NB4 (cell line): ENCODE measurements around the gene TMEM151A.
A peak's percentile ranks its signal among the peaks of the same experiment; 100 is the strongest.
"Not testable (repeated sequence)": the region's sequence is repeated elsewhere in the genome, so short reads cannot be mapped to it uniquely, and the experiment has no call there.

Experiments
- DNase-seq: peaks from one replicate; pipeline ENCODE4 v3.0.0; 2010; ENCODE audit warnings: low read depth
- H3K4me3 ChIP-seq: one replicate; pipeline ENCODE4 v1.5.1; 2011; ENCODE audit warnings: mild to moderate bottlenecking, low read depth, low read length, moderate library complexity
- MYC ChIP-seq: IDR thresholded peaks from 2 replicates; pipeline ENCODE4 v1.6.1; 2011; ENCODE audit warnings: low read depth, low read length
- POLR2A ChIP-seq: IDR thresholded peaks from 2 replicates; pipeline ENCODE4 v1.6.1; 2011; ENCODE audit warnings: mild to moderate bottlenecking; ENCODE audit not compliant: insufficient read length; ENCODE audit errors: extremely low read depth
- TF ChIP-seq, protein P1 (sequence below): IDR thresholded peaks from 2 replicates; pipeline ENCODE4 v1.6.1; 2011; ENCODE audit warnings: low read depth, low read length
- TF ChIP-seq, protein P2 (sequence below): IDR thresholded peaks from one replicate; pipeline ENCODE4 v1.5.1; 2012; ENCODE audit warnings: low read depth, low read length

The TMEM151A gene

DNA sequence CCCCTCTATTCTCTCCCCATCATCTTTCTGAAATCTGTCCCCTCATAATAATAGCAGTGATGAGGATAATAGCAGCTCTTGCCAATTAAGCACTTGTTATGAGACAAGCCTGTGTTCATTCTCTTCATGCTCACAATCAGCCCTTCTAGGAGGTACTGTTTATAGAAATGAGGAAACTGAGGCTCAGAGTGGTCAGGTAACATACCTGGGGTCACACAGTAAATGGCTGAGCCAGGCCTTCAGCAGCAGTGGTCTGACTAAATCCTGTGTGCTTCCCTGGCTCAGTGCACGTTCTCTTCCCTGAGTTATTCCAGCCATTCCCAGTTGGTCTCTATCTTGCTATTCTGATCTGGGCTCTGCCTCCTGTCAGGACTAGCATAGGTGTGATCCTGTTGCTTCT, 17.5 kb upstream of the TMEM151A start:
- no peak for TF ChIP-seq MYC
- no peak for TF ChIP-seq POLR2A
- TF ChIP-seq, protein P1, sequence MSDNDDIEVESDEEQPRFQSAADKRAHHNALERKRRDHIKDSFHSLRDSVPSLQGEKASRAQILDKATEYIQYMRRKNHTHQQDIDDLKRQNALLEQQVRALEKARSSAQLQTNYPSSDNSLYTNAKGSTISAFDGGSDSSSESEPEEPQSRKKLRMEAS = no peak
- TF ChIP-seq, protein P2, sequence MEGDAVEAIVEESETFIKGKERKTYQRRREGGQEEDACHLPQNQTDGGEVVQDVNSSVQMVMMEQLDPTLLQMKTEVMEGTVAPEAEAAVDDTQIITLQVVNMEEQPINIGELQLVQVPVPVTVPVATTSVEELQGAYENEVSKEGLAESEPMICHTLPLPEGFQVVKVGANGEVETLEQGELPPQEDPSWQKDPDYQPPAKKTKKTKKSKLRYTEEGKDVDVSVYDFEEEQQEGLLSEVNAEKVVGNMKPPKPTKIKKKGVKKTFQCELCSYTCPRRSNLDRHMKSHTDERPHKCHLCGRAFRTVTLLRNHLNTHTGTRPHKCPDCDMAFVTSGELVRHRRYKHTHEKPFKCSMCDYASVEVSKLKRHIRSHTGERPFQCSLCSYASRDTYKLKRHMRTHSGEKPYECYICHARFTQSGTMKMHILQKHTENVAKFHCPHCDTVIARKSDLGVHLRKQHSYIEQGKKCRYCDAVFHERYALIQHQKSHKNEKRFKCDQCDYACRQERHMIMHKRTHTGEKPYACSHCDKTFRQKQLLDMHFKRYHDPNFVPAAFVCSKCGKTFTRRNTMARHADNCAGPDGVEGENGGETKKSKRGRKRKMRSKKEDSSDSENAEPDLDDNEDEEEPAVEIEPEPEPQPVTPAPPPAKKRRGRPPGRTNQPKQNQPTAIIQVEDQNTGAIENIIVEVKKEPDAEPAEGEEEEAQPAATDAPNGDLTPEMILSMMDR = no peak
- no peak overlapping the region for H3K4me3 ChIP-seq
- no peak for DNase-seq

DNA sequence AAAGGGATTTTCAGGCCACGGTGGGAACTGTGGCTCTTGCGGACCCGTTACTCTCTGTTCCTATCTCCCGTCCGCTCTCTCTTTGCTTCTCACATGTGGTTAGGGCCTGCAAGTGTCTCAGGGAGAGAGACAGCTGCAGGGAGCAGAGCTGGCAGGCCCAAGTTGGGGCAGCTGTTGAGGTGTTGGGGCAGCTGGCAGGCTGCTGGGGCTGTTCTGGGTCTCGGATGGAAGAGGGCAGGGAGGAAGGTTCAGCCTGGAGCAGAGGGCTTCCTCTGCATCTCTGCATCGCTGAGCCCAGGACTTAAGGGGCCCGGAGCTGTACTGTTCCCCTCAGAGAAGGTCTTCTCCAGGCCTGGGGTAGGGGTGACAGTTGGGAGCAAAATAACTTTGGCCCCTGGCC, 16.3 kb upstream of the TMEM151A start:
- DNase-seq = no peak
- H3K4me3 ChIP-seq = no peak overlapping the region
- TF ChIP-seq MYC (no peak), POLR2A (no peak)
- TF ChIP-seq, protein P1 = no peak
- TF ChIP-seq, protein P2 = no peak

DNA sequence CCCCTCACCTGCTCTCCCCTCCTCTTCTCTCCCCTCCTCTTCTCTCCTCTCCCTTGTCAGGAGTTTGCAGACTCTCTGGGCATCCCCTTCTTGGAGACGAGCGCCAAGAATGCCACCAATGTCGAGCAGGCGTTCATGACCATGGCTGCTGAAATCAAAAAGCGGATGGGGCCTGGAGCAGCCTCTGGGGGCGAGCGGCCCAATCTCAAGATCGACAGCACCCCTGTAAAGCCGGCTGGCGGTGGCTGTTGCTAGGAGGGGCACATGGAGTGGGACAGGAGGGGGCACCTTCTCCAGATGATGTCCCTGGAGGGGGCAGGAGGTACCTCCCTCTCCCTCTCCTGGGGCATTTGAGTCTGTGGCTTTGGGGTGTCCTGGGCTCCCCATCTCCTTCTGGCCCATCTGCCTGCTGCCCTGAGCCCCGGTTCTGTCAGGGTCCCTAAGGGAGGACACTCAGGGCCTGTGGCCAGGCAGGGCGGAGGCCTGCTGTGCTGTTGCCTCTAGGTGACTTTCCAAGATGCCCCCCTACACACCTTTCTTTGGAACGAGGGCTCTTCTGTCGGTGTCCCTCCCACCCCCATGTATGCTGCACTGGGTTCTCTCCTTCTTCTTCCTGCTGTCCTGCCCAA, 15.6 kb upstream of the TMEM151A start:
- H3K4me3 ChIP-seq = no peak overlapping the region
- TF ChIP-seq, protein P2 = no peak
- TF ChIP-seq, protein P1 = no peak
- TF ChIP-seq MYC (no peak), POLR2A (no peak)
- no peak for DNase-seq

DNA sequence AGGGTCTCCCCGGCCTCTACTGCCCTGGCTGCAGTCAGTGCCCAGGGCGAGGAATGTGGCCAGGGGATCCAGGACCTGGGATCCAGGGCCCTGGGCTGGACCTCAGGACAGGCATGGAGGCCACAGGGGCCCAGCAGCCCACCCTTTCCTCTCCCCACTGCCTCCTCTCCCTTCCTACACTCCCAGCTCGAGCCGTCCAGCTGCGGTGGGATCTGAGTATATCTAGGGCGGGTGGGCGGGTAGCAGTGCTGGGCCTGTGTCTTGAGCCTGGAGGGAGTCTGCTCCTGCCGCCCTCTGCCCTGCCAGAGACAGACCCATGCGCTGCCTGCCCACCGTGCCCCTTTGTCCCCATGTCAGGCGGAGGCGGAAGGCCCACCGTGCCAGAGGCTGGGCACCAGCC, 15.1 kb upstream of the TMEM151A start:
- H3K4me3 ChIP-seq, DNase-seq: not testable (repeated sequence)

DNA sequence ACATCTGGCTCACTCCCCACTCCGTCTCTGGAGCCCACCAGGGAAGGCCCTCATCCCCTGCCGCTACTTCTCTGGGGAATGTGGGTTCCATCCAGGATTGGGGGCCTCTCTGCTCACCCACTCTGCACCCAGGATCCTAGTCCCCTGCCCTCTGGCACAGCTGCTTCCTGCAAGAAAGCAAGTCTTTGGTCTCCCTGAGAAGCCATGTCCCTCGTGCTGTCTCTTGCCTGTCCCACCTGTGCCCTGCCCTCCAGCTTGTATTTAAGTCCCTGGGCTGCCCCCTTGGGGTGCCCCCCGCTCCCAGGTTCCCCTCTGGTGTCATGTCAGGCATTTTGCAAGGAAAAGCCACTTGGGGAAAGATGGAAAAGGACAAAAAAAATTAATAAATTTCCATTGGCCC, 14.6 kb upstream of the TMEM151A start:
- not testable (repeated sequence) for DNase-seq, H3K4me3 ChIP-seq

DNA sequence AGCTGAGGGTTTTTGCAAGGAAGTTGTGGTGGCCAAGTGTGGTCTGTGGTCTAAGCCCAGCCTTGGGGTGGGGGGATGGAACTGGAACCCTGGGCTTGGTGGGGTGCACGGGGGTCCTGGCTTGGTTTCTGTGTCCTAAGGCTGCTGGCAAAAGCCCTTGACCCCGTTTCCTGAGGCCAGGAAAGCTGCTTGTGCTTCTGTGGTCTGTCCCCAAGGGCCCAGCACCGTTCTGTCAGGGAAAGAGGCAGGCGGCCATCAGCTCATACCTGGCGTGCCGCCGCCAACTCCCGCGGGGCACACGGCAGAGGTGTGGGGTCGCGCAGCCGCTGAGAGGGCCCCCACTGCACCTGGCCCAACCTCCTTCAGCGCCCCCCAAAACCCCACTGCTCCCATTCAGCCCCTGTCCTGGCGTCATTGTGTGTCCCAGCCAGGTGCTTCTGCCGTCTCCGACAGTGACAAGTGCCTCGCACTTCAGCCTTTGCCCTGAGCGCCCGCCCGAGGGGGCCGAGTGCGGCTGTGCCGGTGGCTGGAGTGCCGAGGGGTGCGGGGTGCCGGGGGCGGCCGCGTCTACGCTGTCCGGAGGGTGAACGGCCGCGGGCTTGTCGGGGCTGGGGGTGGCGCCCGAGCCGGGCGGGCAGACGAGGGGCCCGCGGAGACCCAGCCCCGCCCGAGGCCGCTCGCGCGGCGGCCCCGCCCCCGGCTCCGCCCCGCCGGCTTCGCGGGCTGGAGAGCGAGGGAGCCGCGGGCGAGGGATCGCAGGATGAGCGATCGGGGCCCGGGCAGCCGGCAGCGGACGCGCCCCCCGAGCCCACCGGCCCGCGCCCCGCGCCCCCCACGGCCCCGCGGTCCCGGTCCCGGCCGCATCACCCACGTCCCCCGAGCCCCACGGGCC, 14.0 kb upstream of the TMEM151A start, which contains the start of gene CNIH2:
Gene CNIH2 (plus strand): TSS at position 705 of the 892 bp plus-strand sequence. CDS start 282 bp downstream, outside the sequence.
- TF ChIP-seq, protein P1 = peak; percentile 17; the same call in 1 of the 2 replicates
- TF ChIP-seq POLR2A (no peak), MYC (0 out of 2 replicates have a peak, but pooled peaks have one; percentile 24)
- TF ChIP-seq, protein P2 = no peak
- no peak within 1 kb of the TSS for H3K4me3 ChIP-seq
- peak; percentile 64 for DNase-seq
